Peyer's patch (tissue), 4 donors: Measurements from ENCODE around the gene PLCH2.

Experiments used
- CTCF ChIP-seq, 6 experiments: fragments of 450-650 bp in 4 of 6; fragments of 200-600 bp in 2 of 6; sonication (generic) in 1 of 6; IDR thresholded peaks; one replicate each; pipeline ENCODE4 v1.5.1; 2017 to 2019; ENCODE audit warnings: antibody characterized with exemption in 6 of 6, mild to moderate bottlenecking in 3 of 6, moderate library complexity in 1 of 6
- POLR2A ChIP-seq, 2 donors: fragments of 450-650 bp; IDR thresholded peaks; one replicate each; pipeline ENCODE4 v1.5.1; 2017; ENCODE audit warnings: antibody characterized with exemption in 2 of 2, mild to moderate bottlenecking in 2 of 2, moderate library complexity in 2 of 2

GRCh38 chr1:2526824-2527555 lies 50.9 kb downstream of the PLCH2 start:
- TF ChIP-seq CTCF (IDR thresholded peaks at IDR 0.05) (no peak), POLR2A (IDR thresholded peaks at IDR 0.05) (no peak)
